SK-N-SH treated with all-trans-retinoic acid at 6 μM for 48 hours (cell line): ENCODE results near the gene AVPR1A.

ENCODE experiments used
- CSDC2 ChIP-seq: fragments of 250-450 bp; sonication (Bioruptor Pico); IDR thresholded peaks from 2 replicates; pipeline ENCODE4 v1.5.0; 2020; ENCODE audit warnings: mild to moderate bottlenecking, moderate library complexity
- OSR1 ChIP-seq: fragments of 250-450 bp; sonication (Bioruptor Pico); IDR thresholded peaks from 2 replicates; pipeline ENCODE4 v1.8.0; 2022; ENCODE audit warnings: moderate library complexity, mild to moderate bottlenecking, inconsistent platforms
- RARB ChIP-seq: fragments of 250-450 bp; sonication (Bioruptor Pico); IDR thresholded peaks from 2 replicates; pipeline ENCODE4 v1.8.0; 2021; ENCODE audit warnings: mild to moderate bottlenecking, moderate library complexity
- SNAI2 ChIP-seq: fragments of 250-450 bp; sonication (Bioruptor Pico); IDR thresholded peaks from 2 replicates; pipeline ENCODE4 v1.5.0; 2020; ENCODE audit warnings: mild to moderate bottlenecking, moderate library complexity
- ZFP3 ChIP-seq: fragments of 250-450 bp; sonication (Bioruptor Pico); IDR thresholded peaks from 2 replicates; pipeline ENCODE4 v1.5.0; 2020; ENCODE audit warnings: mild to moderate bottlenecking, moderate library complexity
- ZFP30 ChIP-seq: fragments of 450-650 bp; formaldehyde crosslinking; IDR thresholded peaks from 2 replicates; pipeline ENCODE4 v1.5.0; 2022; ENCODE audit warnings: mild to moderate bottlenecking, moderate library complexity

DNA sequence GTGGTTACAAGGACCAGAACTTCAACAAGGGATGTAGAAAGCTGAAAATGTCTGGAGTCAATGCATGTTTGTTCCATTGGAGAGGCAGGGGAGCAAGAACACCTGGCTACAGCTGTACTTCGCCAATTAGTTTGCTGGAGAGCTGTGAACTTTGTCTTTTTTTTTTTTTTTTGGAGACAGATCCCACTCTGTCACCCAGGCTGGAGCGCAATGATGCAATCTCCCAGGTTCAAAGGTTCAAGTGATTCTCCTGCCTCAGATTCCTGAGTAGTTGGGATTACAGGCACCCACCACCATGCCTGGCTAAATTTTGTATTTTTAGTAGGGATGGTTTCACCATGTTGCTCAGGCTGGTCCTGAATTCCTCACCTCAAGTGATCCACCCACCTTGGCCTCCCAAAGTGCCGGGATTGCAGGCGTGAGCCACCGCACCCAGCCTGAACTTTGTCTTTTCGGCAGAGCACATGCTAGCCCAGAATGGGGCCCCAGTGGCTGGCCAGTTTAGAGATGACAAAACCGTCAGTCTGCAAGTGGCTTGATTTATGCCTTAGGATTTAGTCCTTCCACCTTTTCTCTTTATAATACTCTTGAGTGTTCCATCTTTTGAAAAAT lies 55.5 kb downstream of the AVPR1A start:
- no peak for TF ChIP-seq SNAI2 (CRISPR knock-in tag)
- no peak for TF ChIP-seq RARB (CRISPR knock-in tag)
- TF ChIP-seq CSDC2 (CRISPR knock-in tag), result no peak
- TF ChIP-seq ZFP30 (CRISPR knock-in tag), result no peak
- TF ChIP-seq OSR1 (CRISPR knock-in tag), result no peak
- no peak for TF ChIP-seq ZFP3 (CRISPR knock-in tag)
